ENCODE data around the gene LEFTY1.

LEFTY1 gene

DNA sequence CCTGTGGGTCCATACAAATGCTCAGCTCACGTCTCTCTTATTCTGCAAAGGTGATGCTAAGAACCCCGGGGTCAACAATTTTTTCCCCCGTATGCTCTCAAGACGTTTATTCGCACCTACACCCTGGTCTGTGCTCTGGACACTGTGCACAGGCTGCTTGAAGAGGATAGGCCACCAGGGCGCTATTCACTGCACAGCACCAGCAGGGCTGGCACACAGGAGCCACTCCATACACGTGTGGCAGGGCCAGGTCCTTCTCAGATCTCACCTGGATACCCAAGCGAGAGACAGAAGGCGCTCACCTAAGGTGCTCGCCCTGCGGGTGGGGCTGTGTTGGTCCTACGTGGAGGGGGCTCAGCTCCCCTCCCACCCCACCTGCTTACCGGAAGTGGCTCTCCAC is 23.4 kb downstream of the LEFTY1 start:
- peak overlapping the region; percentile 63 for H3K27ac ChIP-seq

DNA sequence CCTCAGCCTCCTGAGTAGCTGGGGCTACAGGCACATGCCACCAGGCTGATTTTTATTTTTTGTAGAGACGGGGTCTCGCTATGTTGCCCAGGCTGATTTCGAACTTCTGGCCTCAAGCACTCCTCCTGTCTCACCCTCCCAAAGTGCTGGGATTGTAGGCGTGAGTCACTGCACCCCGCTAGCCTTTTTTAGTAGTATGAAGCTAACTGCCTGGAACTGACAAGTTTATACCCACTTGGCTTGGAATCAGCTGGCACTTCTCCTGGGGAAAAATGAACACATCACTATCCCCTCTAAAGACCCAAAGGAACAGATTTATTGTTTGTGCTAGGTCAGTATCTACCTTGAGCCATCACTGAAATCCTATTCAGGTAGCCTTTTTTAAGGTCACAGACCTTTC is 25.8 kb downstream of the LEFTY1 start:
- H3K27ac ChIP-seq = no peak overlapping the region
- H3K9me3 ChIP-seq = no peaks in the 10 kb centered on the region
- peaks cover 39 to 48% of the 10 kb centered on the region in 2 experiments for H3K4me1 ChIP-seq (ENCODE audit: control insufficient read depth in 1 of 2, insufficient read depth in 1 of 2, low read depth in 1 of 2, low read length in 1 of 2)
- TF ChIP-seq, protein P1, sequence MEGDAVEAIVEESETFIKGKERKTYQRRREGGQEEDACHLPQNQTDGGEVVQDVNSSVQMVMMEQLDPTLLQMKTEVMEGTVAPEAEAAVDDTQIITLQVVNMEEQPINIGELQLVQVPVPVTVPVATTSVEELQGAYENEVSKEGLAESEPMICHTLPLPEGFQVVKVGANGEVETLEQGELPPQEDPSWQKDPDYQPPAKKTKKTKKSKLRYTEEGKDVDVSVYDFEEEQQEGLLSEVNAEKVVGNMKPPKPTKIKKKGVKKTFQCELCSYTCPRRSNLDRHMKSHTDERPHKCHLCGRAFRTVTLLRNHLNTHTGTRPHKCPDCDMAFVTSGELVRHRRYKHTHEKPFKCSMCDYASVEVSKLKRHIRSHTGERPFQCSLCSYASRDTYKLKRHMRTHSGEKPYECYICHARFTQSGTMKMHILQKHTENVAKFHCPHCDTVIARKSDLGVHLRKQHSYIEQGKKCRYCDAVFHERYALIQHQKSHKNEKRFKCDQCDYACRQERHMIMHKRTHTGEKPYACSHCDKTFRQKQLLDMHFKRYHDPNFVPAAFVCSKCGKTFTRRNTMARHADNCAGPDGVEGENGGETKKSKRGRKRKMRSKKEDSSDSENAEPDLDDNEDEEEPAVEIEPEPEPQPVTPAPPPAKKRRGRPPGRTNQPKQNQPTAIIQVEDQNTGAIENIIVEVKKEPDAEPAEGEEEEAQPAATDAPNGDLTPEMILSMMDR (IDR thresholded peaks at IDR 0.05) = no peak
- H3K27me3 ChIP-seq = no peaks in the 10 kb centered on the region
- H3K4me3 ChIP-seq (ENCODE audit: low read depth in 1 of 2, low read length in 1 of 2) = no peak overlapping the region
- peaks cover 98% of the 10 kb centered on the region for H3K36me3 ChIP-seq

More for the DNA sequence above, 23.4 kb downstream of the LEFTY1 start:
- Histone ChIP-seq H3K4me3 (ENCODE audit: low read depth in 1 of 2, low read length in 1 of 2) (no peak overlapping the region), H3K36me3 (peaks cover 98% of the 10 kb centered on the region), H3K9me3 (no peaks in the 10 kb centered on the region), H3K4me1 (ENCODE audit: control insufficient read depth in 1 of 2, insufficient read depth in 1 of 2, low read depth in 1 of 2, low read length in 1 of 2) (peaks cover 31 to 34% of the 10 kb centered on the region in 2 experiments), H3K27me3 (no peaks in the 10 kb centered on the region)
- TF ChIP-seq, protein P1 (IDR thresholded peaks at IDR 0.05) = no peak

- peaks cover 39 to 48% of the 10 kb centered on the region in 2 experiments for H3K4me1 ChIP-seq (ENCODE audit: control insufficient read depth in 1 of 2, insufficient read depth in 1 of 2, low read depth in 1 of 2, low read length in 1 of 2)
- H3K36me3 ChIP-seq = peaks cover 98% of the 10 kb centered on the region
- no peaks in the 10 kb centered on the region for H3K9me3 ChIP-seq
- peak overlapping the region; percentile 84 for H3K27ac ChIP-seq
- no peak overlapping the region for H3K4me3 ChIP-seq (ENCODE audit: low read depth in 1 of 2, low read length in 1 of 2)
- TF ChIP-seq, protein P1 (IDR thresholded peaks at IDR 0.05) = no peak
- no peaks in the 10 kb centered on the region for H3K27me3 ChIP-seq
Observed at GRCh38 chr1:225862581-225862950, 26.4 kb downstream of the LEFTY1 start.

DNA sequence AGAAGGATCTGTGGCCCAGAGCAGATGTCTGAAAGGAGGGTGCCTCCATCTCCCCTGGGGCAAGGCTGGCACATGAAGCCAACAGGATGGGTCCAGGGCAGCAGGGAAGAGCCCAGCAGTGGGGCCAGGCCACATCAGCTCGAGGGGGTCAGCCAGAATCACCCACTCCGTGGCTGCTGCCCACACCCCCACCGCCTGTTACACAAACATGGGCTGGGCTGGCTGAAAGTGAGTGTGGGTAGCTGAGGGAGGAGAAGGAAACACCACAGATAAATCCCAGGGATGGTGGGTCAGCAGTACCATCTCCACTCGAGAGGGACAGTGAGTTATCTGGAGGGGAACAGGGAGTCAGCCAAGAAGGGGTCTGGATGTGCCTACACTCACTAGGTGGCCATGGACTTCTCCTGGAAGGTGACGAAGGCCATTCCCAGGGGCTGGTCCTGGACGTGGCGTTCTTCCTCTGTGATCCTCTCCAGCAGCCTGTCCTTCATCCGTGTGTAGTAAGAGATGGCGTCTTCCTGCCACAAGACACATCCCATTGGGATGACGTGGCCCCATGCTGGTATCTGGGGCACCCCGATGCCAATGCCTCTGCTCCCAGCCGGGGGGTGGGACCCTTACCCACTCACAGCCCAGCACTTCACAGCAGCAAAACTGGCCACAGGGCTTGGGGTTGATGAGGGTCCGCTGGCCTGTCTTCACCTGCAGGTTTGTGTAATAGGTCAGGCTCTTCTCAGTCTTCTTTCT is 26.9 kb downstream of the LEFTY1 start:
- Histone ChIP-seq H3K27ac (peak overlapping the region; percentile 84), H3K27me3 (no peaks in the 10 kb centered on the region), H3K4me1 (ENCODE audit: control insufficient read depth in 1 of 2, insufficient read depth in 1 of 2, low read depth in 1 of 2, low read length in 1 of 2) (peaks cover 39 to 48% of the 10 kb centered on the region in 2 experiments), H3K36me3 (peaks cover 98% of the 10 kb centered on the region), H3K9me3 (no peaks in the 10 kb centered on the region), H3K4me3 (ENCODE audit: low read depth in 1 of 2, low read length in 1 of 2) (peak overlapping the region in 1 of 2 experiments; percentile 10)
- TF ChIP-seq, protein P1 (IDR thresholded peaks at IDR 0.05) = no peak

GRCh38 chr1:225860876-225861441 is 28.0 kb downstream of the LEFTY1 start:
- Histone ChIP-seq H3K4me1 (ENCODE audit: control insufficient read depth in 1 of 2, insufficient read depth in 1 of 2, low read depth in 1 of 2, low read length in 1 of 2) (peaks cover 30 to 41% of the 10 kb centered on the region in 2 experiments), H3K27ac (peak overlapping the region; percentile 84), H3K36me3 (peaks cover 99% of the 10 kb centered on the region), H3K9me3 (no peaks in the 10 kb centered on the region), H3K4me3 (ENCODE audit: low read depth in 1 of 2, low read length in 1 of 2) (peak overlapping the region in 1 of 2 experiments; percentile 10), H3K27me3 (no peaks in the 10 kb centered on the region)
- TF ChIP-seq, protein P1 (IDR thresholded peaks at IDR 0.05) = no peak

Data from neutrophil (primary cell).